Ishikawa (cell line): Measurements from ENCODE around the gene FNBP1.

Source experiments
- CEBPB ChIP-seq: IDR thresholded peaks from 2 replicates; pipeline ENCODE4 v1.6.1; 2012
- CREB1 ChIP-seq: IDR thresholded peaks from 2 replicates; pipeline ENCODE4 v1.6.1; 2012; ENCODE audit warnings: low read depth
- EGR1 ChIP-seq: IDR thresholded peaks from 2 replicates; pipeline ENCODE4 v1.6.1; 2012
- EP300 ChIP-seq: IDR thresholded peaks from 2 replicates; pipeline ENCODE4 v1.6.1; 2012; ENCODE audit warnings: borderline replicate concordance
- FOXM1 ChIP-seq: IDR thresholded peaks from 2 replicates; pipeline ENCODE4 v1.6.1; 2012; ENCODE audit warnings: low read depth, borderline replicate concordance
- NFIC ChIP-seq: IDR thresholded peaks from 2 replicates; pipeline ENCODE4 v1.6.1; 2012
- RAD21 ChIP-seq: IDR thresholded peaks from 2 replicates; pipeline ENCODE4 v1.6.1; 2012; ENCODE audit warnings: low read depth
- TAF1 ChIP-seq: IDR thresholded peaks from 2 replicates; pipeline ENCODE4 v1.6.1; 2012; ENCODE audit warnings: low read depth, mild to moderate bottlenecking
- TCF12 ChIP-seq: IDR thresholded peaks from 2 replicates; pipeline ENCODE4 v1.6.1; 2012; ENCODE audit warnings: low read depth
- TEAD4 ChIP-seq: IDR thresholded peaks from 2 replicates; pipeline ENCODE4 v1.6.1; 2012
- YY1 ChIP-seq: IDR thresholded peaks from 2 replicates; pipeline ENCODE4 v1.6.1; 2012; ENCODE audit warnings: low read depth
- ZBTB7A ChIP-seq: IDR thresholded peaks from 2 replicates; pipeline ENCODE4 v1.6.1; 2012; ENCODE audit warnings: low read depth
- TF ChIP-seq, protein P1 (sequence below): IDR thresholded peaks from 2 replicates; pipeline ENCODE4 v1.6.1; 2012
- TF ChIP-seq, protein P2 (sequence below): IDR thresholded peaks from 2 replicates; pipeline ENCODE4 v1.6.1; 2012
- TF ChIP-seq, protein P3 (sequence below): IDR thresholded peaks from 2 replicates; pipeline ENCODE4 v1.6.1; 2012; ENCODE audit warnings: low read depth, mild to moderate bottlenecking

FNBP1 gene

DNA sequence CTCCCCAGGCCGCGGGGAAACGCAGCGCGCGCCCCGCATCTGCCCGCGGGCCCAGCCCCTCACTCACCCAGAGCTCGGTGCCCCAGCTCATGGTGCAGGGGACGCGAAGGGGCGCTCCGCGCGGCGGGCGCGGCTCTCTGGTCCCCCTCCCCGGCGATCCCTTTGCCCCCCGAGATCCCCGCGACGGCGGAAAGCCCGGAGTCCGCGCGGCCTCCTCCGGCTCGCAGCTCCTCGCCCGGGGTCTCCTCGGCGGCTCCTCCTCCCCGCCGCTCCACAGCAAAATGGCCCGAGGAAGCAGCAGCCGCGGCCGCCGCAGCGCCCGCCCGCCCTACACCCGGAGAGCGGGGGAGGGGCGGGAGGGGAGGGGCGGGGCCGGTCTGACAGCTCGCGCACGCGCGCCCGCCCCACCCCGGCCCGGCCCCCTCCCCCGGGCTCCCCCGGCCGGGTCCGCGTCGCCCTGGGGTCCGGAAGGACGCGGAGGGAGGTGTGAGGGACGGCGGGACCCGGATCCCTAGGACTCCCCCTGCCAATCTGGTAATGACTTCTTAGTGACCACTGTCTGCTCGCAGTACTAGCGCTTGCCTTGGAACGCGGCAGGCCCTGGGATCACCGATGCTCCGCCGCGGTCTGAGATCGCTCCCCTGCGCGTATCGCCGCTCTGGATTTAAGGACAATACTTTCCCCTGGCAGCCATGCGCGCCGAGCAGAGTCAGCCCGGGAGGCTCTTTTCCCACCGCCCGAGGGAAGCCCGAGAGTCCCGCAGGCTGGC is at the start of gene FNBP1:
TSS of gene FNBP1 (minus strand) at position 305 of the 769 bp plus-strand sequence. CDS start at position 91, 214 bp downstream.
- TF ChIP-seq RAD21, result no peak
- no peak for TF ChIP-seq CREB1
- peak; percentile 39 for TF ChIP-seq ZBTB7A
- TF ChIP-seq YY1, result peak; percentile 59
- TF ChIP-seq EP300, result no peak
- TF ChIP-seq TAF1, result peak; percentile 85; the same call in 1 of the 2 replicates
- no peak for TF ChIP-seq EGR1

DNA sequence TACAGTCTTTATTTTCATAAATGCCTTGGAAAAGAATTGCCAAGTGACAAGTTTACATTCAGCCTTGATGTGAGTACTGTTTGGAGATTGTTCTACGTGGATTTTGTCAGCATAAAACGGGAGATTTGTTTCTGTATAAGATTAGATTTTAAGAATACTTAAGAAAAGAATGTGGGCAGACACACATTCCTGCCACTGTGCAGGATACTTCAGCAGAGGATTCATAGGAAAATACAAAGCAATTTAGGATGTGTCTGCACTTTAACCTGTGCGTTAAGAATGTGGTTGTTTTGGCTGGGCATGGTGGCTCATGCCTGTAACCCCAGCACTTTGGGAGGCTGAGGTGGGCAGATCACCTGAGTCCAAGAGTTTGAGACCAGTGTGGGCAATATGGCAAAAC is 47.9 kb upstream of the FNBP1 start:
- TF ChIP-seq ZBTB7A (no peak), TEAD4 (no peak)

DNA sequence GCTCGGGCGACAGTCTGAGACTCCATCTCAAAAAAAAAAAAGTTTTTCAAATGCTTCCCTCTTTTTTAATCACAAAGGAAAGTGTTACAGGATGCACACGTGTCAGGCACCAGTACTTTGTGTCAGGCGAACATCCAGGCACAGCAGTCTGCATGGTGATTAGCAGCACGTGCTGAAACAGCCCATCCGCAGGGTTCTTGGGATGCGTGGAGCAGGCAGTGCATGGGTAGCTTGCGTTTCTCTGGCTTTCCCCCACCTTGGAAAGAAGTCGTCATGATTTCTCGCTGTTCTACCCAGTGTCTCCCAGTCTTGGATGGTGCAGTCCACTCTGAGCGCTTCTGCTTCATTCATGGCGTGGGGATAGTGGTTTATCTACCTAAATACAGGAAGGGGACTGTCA is 46.2 kb upstream of the FNBP1 start:
- no peak for TF ChIP-seq FOXM1
- no peak for TF ChIP-seq NFIC
- TF ChIP-seq, protein P1, sequence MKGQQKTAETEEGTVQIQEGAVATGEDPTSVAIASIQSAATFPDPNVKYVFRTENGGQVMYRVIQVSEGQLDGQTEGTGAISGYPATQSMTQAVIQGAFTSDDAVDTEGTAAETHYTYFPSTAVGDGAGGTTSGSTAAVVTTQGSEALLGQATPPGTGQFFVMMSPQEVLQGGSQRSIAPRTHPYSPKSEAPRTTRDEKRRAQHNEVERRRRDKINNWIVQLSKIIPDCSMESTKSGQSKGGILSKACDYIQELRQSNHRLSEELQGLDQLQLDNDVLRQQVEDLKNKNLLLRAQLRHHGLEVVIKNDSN, result no peak
- TF ChIP-seq EP300, result no peak
- no peak for TF ChIP-seq TEAD4
- no peak for TF ChIP-seq CREB1
- TF ChIP-seq TAF1, result no peak
- no peak for TF ChIP-seq TCF12
- TF ChIP-seq RAD21, result no peak
- TF ChIP-seq CEBPB, result no peak
- TF ChIP-seq, protein P2, sequence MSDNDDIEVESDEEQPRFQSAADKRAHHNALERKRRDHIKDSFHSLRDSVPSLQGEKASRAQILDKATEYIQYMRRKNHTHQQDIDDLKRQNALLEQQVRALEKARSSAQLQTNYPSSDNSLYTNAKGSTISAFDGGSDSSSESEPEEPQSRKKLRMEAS, result no peak
- TF ChIP-seq, protein P3, sequence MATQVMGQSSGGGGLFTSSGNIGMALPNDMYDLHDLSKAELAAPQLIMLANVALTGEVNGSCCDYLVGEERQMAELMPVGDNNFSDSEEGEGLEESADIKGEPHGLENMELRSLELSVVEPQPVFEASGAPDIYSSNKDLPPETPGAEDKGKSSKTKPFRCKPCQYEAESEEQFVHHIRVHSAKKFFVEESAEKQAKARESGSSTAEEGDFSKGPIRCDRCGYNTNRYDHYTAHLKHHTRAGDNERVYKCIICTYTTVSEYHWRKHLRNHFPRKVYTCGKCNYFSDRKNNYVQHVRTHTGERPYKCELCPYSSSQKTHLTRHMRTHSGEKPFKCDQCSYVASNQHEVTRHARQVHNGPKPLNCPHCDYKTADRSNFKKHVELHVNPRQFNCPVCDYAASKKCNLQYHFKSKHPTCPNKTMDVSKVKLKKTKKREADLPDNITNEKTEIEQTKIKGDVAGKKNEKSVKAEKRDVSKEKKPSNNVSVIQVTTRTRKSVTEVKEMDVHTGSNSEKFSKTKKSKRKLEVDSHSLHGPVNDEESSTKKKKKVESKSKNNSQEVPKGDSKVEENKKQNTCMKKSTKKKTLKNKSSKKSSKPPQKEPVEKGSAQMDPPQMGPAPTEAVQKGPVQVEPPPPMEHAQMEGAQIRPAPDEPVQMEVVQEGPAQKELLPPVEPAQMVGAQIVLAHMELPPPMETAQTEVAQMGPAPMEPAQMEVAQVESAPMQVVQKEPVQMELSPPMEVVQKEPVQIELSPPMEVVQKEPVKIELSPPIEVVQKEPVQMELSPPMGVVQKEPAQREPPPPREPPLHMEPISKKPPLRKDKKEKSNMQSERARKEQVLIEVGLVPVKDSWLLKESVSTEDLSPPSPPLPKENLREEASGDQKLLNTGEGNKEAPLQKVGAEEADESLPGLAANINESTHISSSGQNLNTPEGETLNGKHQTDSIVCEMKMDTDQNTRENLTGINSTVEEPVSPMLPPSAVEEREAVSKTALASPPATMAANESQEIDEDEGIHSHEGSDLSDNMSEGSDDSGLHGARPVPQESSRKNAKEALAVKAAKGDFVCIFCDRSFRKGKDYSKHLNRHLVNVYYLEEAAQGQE, result no peak

DNA sequence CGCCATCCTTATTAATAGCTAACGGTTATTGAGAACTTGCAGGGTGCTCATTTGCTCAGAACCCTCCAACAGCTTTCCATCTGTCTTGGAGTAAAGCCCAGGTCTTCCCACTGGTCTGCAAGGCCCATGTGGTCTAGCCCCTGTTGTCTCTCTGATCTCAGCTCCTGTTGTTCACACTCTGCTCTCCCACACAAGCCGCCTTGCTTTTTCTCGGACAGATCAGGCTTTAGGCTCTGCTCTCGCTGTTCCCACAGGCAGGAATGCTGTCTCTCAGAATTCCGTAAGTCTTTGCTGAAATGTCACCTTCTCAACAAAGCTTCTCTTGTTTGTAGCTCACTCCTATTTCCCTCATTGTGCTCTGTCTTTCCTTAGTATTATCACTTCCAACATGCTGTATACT is 45.1 kb upstream of the FNBP1 start:
- TF ChIP-seq NFIC (no peak), TAF1 (no peak), RAD21 (no peak), TCF12 (no peak), TEAD4 (no peak), CEBPB (no peak), YY1 (no peak), EP300 (no peak), EGR1 (no peak), FOXM1 (no peak)
- TF ChIP-seq, protein P2, result no peak
- TF ChIP-seq, protein P1, result no peak

DNA sequence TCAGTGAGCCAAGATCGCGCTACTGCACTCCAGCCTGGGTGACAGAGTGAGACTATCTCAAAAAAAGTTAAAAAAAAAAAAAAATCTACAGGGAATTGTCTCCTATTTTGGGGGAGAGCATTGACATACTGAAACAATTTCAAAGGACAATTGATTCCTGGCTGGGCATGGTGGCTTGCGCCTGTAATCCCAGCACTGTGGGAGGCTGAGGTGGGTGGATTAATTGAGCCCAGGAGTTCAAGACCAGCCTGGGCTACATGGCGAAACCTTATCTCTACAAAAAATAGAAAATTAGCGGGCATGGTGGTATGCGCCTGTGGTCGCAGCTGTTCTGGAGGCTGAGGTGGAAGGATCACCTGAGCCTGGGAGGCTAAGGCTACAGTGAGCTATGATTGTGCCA is 41.3 kb upstream of the FNBP1 start:
- TF ChIP-seq ZBTB7A (no peak), YY1 (no peak), CREB1 (no peak), TEAD4 (no peak), EGR1 (no peak), RAD21 (no peak)
- TF ChIP-seq, protein P2, result no peak

DNA sequence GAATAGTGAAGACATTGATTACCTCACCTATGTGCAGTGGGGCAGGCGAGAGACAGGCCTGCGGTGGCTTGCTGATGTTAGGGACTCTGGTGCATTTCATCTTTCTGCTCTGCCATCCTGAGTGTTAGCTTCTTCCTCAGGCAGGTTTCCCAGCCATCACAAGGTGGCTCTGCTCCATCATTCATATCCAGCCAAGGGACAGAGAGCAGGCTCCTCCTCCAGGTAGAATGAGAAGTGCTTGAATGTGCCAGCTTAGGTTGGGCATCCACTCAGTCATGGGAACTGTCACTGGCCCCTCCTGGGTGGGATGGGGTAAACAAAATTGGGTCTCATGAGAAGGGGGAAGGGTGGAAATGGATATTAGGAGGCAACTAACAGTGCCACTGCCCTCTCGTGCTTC is 35.6 kb upstream of the FNBP1 start:
- TF ChIP-seq CEBPB, result no peak

DNA sequence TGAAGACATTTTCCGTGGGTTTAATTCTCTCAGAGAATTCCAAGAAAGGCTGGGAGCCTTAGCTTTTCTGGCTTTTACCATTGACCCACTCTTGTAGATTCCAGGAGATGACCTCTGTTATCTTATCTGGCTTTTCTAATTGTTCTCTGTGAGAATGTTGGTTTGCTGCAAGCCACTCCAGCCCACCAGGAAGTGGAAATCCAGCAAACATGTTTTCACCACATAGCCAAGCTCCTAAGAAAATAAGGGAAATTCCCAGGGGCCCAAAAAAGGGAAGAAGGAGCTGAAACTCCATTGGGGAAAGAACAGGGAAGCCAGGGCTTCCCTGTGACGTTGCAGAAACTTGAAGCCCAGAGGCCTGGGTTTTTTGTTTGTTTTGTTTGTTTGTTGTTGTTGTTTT is 30.4 kb upstream of the FNBP1 start:
- no peak for TF ChIP-seq NFIC
- TF ChIP-seq ZBTB7A, result no peak
- no peak for TF ChIP-seq TEAD4

DNA sequence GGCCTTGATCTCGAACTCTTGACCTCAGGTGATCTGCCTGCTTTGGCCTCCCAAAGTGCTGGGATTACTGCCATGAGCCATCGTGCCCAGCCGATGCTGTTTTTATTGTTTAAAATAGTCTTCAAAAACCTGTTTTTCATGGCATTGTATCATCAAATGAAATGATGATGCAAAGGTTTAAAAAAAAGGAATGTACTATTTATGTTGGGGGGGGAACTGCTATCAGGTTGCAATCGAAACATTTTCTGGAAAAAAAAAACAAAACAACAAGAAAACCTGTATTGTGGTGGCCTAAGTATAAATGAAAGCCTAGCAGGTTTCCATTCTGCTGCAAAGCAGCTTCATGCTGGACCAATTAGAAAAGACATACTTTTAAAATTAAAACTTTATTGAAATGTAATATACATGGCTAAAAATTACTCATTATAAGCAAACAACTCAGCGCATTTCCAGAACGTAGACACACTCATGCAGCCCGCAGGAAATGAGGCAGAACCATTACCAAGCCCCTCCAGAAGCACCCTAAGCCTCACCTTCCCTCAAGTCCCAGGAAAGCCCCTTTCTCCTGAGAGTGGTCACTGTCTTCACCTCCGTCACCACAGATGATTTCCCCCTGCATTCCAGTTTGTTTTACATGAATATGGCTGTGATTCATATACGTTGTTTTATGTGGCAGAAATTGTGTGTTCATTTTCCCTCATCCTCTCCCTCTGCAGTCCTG is 29.7 kb upstream of the FNBP1 start:
- TF ChIP-seq TEAD4, result no peak
- TF ChIP-seq TCF12, result no peak
- TF ChIP-seq RAD21, result no peak
- TF ChIP-seq YY1, result no peak
- TF ChIP-seq CREB1, result no peak
- TF ChIP-seq FOXM1, result no peak
- TF ChIP-seq, protein P2, result no peak
- TF ChIP-seq TAF1, result no peak
- no peak for TF ChIP-seq CEBPB
- TF ChIP-seq, protein P1, result no peak
- no peak for TF ChIP-seq EGR1
- TF ChIP-seq, protein P3, result no peak
- no peak for TF ChIP-seq NFIC
- TF ChIP-seq EP300, result no peak
- TF ChIP-seq ZBTB7A, result no peak
